Measurements from ENCODE around the gene TBX1. TPM values are rescaled to one million over a fixed set of nuclear protein-coding genes. Genes with fewer than 3 reads are reported as not detected.

TBX1 gene
- total RNA-seq, 1 experiment from 2014 or later, result 16.3 TPM

- no peak for DNase-seq
- Histone ChIP-seq H3K36me3 (no peaks in the 10 kb centered on the region), H3K9me3 (no peaks in the 10 kb centered on the region), H3K4me3 (no peak overlapping the region), H3K27me3 (no peaks in the 10 kb centered on the region)
These were observed 29.0 kb upstream of the TBX1 start for GRCh38 chr22:19731361-19732135.

- no peaks in the 10 kb centered on the region for H3K36me3 ChIP-seq
- H3K4me3 ChIP-seq, result no peak overlapping the region
- DNase-seq, result no peak
- no peaks in the 10 kb centered on the region for H3K9me3 ChIP-seq
- H3K27me3 ChIP-seq, result no peaks in the 10 kb centered on the region
These were observed 28.0 kb upstream of the TBX1 start for GRCh38 chr22:19732403-19733113.

- no peak for DNase-seq
- no peak overlapping the region for H3K4me3 ChIP-seq
- H3K36me3 ChIP-seq, result no peaks in the 10 kb centered on the region
- H3K27me3 ChIP-seq, result no peaks in the 10 kb centered on the region
- H3K9me3 ChIP-seq, result no peaks in the 10 kb centered on the region
These were observed 26.8 kb upstream of the TBX1 start for GRCh38 chr22:19733755-19734154.

- Histone ChIP-seq H3K36me3 (no peaks in the 10 kb centered on the region), H3K27me3 (no peaks in the 10 kb centered on the region), H3K4me3 (no peak overlapping the region), H3K9me3 (no peaks in the 10 kb centered on the region)
- DNase-seq, result no peak
These were observed 26.4 kb upstream of the TBX1 start for GRCh38 chr22:19734163-19734562.

- Histone ChIP-seq H3K27me3 (no peaks in the 10 kb centered on the region), H3K36me3 (no peaks in the 10 kb centered on the region), H3K4me3 (no peak overlapping the region), H3K9me3 (no peaks in the 10 kb centered on the region)
- DNase-seq, result no peak
These were observed 25.7 kb upstream of the TBX1 start for GRCh38 chr22:19734837-19735382.

- no peak overlapping the region for H3K4me3 ChIP-seq
- H3K36me3 ChIP-seq, result no peaks in the 10 kb centered on the region
- no peaks in the 10 kb centered on the region for H3K27me3 ChIP-seq
- no peaks in the 10 kb centered on the region for H3K9me3 ChIP-seq
- no peak for DNase-seq
These were observed 24.7 kb upstream of the TBX1 start for GRCh38 chr22:19735665-19736510.

GRCh38 chr22:19737846-19738663 lies 22.5 kb upstream of the TBX1 start:
- Histone ChIP-seq H3K4me3 (no peak overlapping the region), H3K9me3 (no peaks in the 10 kb centered on the region), H3K27me3 (no peaks in the 10 kb centered on the region), H3K36me3 (no peaks in the 10 kb centered on the region)
- no peak for DNase-seq

- Histone ChIP-seq H3K36me3 (no peaks in the 10 kb centered on the region), H3K9me3 (no peaks in the 10 kb centered on the region), H3K4me3 (no peak overlapping the region), H3K27me3 (no peaks in the 10 kb centered on the region)
- no peak for DNase-seq
These were observed 21.7 kb upstream of the TBX1 start for GRCh38 chr22:19738664-19739447.

- no peak for DNase-seq
- Histone ChIP-seq H3K4me3 (no peak overlapping the region), H3K27me3 (no peaks in the 10 kb centered on the region), H3K36me3 (no peaks in the 10 kb centered on the region), H3K9me3 (no peaks in the 10 kb centered on the region)
These were observed 21.1 kb upstream of the TBX1 start for GRCh38 chr22:19739448-19739895.

GRCh38 chr22:19739911-19740449 lies 20.6 kb upstream of the TBX1 start:
- no peak overlapping the region for H3K4me3 ChIP-seq
- no peaks in the 10 kb centered on the region for H3K36me3 ChIP-seq
- H3K9me3 ChIP-seq, result no peaks in the 10 kb centered on the region
- no peaks in the 10 kb centered on the region for H3K27me3 ChIP-seq
- DNase-seq, result no peak

GRCh38 chr22:19740586-19740985 lies 20.0 kb upstream of the TBX1 start:
- Histone ChIP-seq H3K9me3 (no peaks in the 10 kb centered on the region), H3K4me3 (no peak overlapping the region), H3K27me3 (no peaks in the 10 kb centered on the region), H3K36me3 (no peaks in the 10 kb centered on the region)
- no peak for DNase-seq

GRCh38 chr22:19741053-19741452 lies 19.5 kb upstream of the TBX1 start:
- H3K9me3 ChIP-seq, result no peaks in the 10 kb centered on the region
- H3K36me3 ChIP-seq, result no peaks in the 10 kb centered on the region
- DNase-seq, result no peak

GRCh38 chr22:19742160-19743066 lies 18.2 kb upstream of the TBX1 start:
- H3K4me3 ChIP-seq, result no peak overlapping the region
- no peaks in the 10 kb centered on the region for H3K27me3 ChIP-seq
- H3K36me3 ChIP-seq, result no peaks in the 10 kb centered on the region
- DNase-seq, result no peak
- no peaks in the 10 kb centered on the region for H3K9me3 ChIP-seq

More at GRCh38 chr22:19741053-19741452, 19.5 kb upstream of the TBX1 start:
- Histone ChIP-seq H3K27me3 (no peaks in the 10 kb centered on the region), H3K4me3 (no peak overlapping the region)

GRCh38 chr22:19743081-19743480 lies 17.5 kb upstream of the TBX1 start:
- no peaks in the 10 kb centered on the region for H3K27me3 ChIP-seq
- H3K4me3 ChIP-seq, result no peak overlapping the region
- DNase-seq, result no peak
- no peaks in the 10 kb centered on the region for H3K9me3 ChIP-seq
- no peaks in the 10 kb centered on the region for H3K36me3 ChIP-seq

All from MG63 (cell line).